ENCODE results near the gene UNC5B.

The UNC5B gene

DNA sequence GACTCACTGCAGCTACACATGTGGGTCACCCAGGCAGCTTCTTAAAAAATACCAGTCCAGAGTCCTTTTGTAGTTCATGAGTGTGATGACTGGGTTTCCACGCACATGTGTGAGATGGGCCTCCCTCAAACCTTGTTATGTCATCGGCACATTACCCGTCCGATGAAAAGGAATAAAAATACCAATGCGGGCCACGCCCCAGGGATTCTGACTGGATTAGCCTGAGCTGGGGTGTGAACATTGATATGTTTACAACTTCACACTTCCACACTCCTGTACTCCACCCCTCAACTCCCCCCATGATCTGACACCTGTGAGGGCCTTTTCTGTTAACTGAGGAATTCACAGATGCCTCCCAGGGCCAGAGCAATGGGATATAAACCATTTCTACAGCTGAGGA lies 112.9 kb downstream of the UNC5B start:
- no peak for DNase-seq (ENCODE audit: insufficient read length, low spot score)
- TF ChIP-seq TAF1 (IDR thresholded peaks at IDR 0.05; ENCODE audit: low read depth, low read length) (no peak), POLR2A (IDR thresholded peaks at IDR 0.05; ENCODE audit: low read depth, low read length) (no peak), POU2F2 (IDR thresholded peaks at IDR 0.05; ENCODE audit: low read depth, low read length) (no peak), POLR2AphosphoS5 (IDR thresholded peaks at IDR 0.05; ENCODE audit: low read depth, low read length) (no peak), SPI1 (IDR thresholded peaks at IDR 0.05; ENCODE audit: low read depth, low read length) (no peak), PAX5 (IDR thresholded peaks at IDR 0.05; ENCODE audit: insufficient read depth, low read length, severe bottlenecking) (no peak)
- no peak for FAIRE-seq

DNA sequence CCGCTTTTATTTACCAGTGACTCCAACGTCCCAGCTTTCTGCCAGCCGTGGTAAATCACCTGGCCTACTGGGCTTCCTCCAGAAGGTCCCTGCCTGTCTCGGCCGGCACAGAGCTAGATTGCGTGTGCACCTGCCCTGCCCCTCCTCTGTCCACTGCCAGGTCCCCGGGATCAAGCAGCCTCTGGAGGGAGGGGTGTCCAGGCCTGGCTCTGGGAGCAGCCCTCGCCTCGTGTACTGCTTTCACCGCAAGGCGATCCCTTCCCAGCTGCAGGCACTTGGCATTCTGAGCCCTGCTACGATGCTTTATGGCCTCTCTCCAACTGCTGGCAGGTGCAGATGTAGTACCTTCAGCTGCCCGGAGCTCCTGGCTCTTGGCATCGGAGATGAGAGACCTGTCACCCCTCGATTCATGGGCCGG lies 114.1 kb downstream of the UNC5B start:
- TF ChIP-seq POU2F2 (IDR thresholded peaks at IDR 0.05; ENCODE audit: low read depth, low read length) (no peak), TAF1 (IDR thresholded peaks at IDR 0.05; ENCODE audit: low read depth, low read length) (no peak), POLR2AphosphoS5 (IDR thresholded peaks at IDR 0.05; ENCODE audit: low read depth, low read length) (no peak)
- DNase-seq (ENCODE audit: insufficient read length, low spot score) (no peak), FAIRE-seq (no peak)

DNA sequence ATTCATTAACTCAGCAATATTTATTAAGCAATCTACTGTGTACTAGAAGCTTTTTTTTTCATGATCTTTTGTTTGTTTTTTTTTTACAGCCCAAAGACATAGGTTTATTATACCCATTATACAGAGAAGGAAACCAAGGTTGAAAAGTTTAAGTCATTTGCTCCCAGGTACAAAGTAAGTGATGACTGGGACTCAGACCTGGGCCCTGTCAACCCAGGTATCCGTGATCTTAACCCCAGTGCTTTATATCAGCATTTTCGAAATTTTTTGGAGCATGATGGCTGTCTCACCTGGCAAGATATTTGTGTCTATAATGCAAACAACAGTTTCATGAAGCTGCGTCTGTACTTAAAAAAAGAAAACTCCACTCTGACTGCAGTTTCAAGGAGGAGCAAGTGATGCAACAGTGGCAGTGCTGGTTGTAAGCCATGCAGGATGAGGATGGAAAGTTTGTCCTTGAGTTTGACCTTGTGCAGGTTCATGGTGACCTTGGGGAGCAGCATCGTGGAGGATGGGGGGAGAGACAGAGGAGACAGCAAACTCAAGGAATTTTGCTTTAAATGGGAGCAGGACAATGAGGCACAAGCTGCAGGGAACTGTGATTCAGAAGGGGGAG lies 118.5 kb downstream of the UNC5B start:
- DNase-seq (ENCODE audit: insufficient read length, low spot score) = no peak
- TF ChIP-seq POLR2A (IDR thresholded peaks at IDR 0.05; ENCODE audit: low read depth, low read length) (no peak), POU2F2 (IDR thresholded peaks at IDR 0.05; ENCODE audit: low read depth, low read length) (no peak), POLR2AphosphoS5 (IDR thresholded peaks at IDR 0.05; ENCODE audit: low read depth, low read length) (no peak), PAX5 (IDR thresholded peaks at IDR 0.05; ENCODE audit: insufficient read depth, low read length, severe bottlenecking) (no peak), SPI1 (IDR thresholded peaks at IDR 0.05; ENCODE audit: low read depth, low read length) (no peak)
- peak; percentile 57 for FAIRE-seq

DNA sequence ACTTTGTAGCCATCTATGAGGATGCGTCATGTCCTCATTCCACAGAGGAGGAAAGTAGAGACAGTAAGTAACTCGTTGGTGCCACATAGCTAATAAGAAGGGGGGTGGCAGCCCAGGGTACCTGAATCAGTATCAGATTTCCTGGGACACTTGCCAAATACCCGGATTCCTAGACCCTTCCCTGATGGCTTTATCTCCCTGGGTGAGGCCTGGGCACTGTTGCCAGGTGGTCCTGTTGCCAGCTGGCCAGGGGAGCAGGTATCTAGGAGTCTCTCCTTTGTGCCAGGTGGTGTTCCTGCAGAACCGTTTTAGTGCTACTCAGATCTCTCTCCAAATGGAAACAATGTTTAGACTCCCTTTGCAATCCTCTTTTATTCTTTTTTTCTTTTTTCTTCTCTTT lies 119.4 kb downstream of the UNC5B start:
- TF ChIP-seq PAX5 (IDR thresholded peaks at IDR 0.05; ENCODE audit: insufficient read depth, low read length, severe bottlenecking) = no peak
- no peak for TF ChIP-seq POU2F2 (IDR thresholded peaks at IDR 0.05; ENCODE audit: low read depth, low read length)
- no peak for TF ChIP-seq SPI1 (IDR thresholded peaks at IDR 0.05; ENCODE audit: low read depth, low read length)
- TF ChIP-seq POLR2A (IDR thresholded peaks at IDR 0.05; ENCODE audit: low read depth, low read length) = no peak
- no peak for TF ChIP-seq POLR2AphosphoS5 (IDR thresholded peaks at IDR 0.05; ENCODE audit: low read depth, low read length)
- no peak for TF ChIP-seq TAF1 (IDR thresholded peaks at IDR 0.05; ENCODE audit: low read depth, low read length)
- DNase-seq (ENCODE audit: insufficient read length, low spot score) (no peak), FAIRE-seq (no peak)

DNA sequence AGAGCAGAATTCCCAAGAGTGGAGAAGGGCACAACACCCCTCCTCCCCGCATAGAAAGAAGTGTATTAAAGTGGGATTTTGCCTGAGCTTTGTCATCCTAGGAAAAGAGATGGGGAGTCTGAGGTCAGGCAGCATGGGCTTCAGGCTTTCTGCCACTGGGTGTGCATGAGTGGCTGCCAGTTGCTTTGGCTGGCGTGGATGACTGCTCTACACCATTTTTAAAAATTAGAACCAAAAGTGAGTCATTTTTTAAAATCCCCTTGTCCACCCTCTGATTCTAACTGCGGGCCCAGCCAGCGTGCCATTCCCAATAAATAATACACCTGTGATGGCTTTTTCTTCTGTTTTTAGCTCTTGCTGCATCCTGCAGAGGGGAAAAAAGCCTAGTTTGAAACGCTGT lies 120.1 kb downstream of the UNC5B start:
- DNase-seq (ENCODE audit: insufficient read length, low spot score) (no peak), FAIRE-seq (no peak)
- TF ChIP-seq POU2F2 (IDR thresholded peaks at IDR 0.05; ENCODE audit: low read depth, low read length) (no peak), POLR2A (IDR thresholded peaks at IDR 0.05; ENCODE audit: low read depth, low read length) (no peak), SPI1 (IDR thresholded peaks at IDR 0.05; ENCODE audit: low read depth, low read length) (no peak), POLR2AphosphoS5 (IDR thresholded peaks at IDR 0.05; ENCODE audit: low read depth, low read length) (no peak), TAF1 (IDR thresholded peaks at IDR 0.05; ENCODE audit: low read depth, low read length) (no peak), PAX5 (IDR thresholded peaks at IDR 0.05; ENCODE audit: insufficient read depth, low read length, severe bottlenecking) (no peak)

DNA sequence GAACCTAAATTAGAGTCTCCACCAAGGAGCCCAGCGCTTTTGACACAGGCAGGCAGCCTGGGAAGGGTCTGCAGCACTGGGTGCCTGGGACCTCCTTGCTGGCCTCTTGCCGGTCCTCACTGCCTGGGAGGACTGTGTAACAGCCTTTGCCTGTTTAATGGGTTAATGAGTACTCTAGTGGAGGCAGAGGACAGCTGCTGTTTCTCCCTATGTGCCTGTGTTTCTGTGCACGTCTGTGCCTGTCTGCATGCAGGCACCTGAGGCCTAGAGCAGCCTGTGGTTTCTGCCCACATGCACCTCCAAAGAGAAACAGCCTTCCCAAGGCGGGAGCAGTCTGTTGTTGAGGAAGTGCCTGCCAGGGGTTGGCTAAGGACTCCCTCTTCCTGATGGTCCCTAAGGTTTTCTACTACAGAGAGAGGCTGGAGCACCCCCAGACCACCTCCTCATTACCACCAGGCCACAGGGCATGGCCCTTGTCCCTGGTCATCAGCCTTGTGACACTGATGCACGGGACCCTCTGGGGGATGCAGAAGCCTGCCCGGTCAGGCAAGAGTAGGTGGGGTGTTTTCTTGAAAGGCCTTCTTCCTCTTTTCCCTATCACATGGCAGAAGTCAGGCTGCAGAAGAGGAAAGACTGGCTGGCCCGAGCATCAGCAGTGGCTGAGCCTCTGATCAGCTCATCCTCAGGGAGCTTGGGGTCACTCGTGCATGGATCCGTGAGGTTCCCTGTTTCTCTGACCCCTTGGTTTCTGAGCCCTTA lies 120.9 kb downstream of the UNC5B start:
- DNase-seq (ENCODE audit: insufficient read length, low spot score) = no peak
- FAIRE-seq = peak; percentile 52
- TF ChIP-seq PAX5 (IDR thresholded peaks at IDR 0.05; ENCODE audit: insufficient read depth, low read length, severe bottlenecking) (no peak), SPI1 (IDR thresholded peaks at IDR 0.05; ENCODE audit: low read depth, low read length) (peak; percentile 43; the same call in 1 of the 2 replicates)

DNA sequence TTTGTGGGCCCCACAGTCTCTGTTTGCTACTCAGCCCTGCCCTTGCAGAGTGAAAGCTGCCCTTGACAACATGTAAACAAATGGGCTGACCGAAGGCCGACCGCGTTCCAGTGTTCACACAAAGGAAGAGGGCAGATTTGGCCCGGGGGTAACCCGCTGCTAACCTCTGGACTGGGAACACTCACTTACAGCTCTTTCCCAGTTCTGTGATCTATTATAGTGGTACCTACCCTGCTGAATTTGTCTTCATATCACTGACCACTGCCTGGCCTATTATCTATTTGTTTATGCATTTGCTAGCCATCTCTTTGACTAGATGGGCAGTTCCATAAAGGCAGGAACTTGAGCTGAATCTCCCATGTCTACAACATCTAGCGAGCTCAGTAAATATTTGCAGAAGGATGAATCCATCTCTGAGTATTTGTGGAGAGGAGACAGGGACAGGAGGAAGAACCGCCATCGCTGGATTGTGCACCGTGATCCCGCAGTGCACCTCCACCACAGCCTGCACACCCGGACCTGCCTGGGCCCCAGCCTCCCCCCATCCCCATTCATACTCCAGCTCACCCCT lies 121.9 kb downstream of the UNC5B start:
- TF ChIP-seq POU2F2 (IDR thresholded peaks at IDR 0.05; ENCODE audit: low read depth, low read length) (no peak), SPI1 (IDR thresholded peaks at IDR 0.05; ENCODE audit: low read depth, low read length) (no peak)
- DNase-seq (ENCODE audit: insufficient read length, low spot score) (no peak), FAIRE-seq (no peak)

DNA sequence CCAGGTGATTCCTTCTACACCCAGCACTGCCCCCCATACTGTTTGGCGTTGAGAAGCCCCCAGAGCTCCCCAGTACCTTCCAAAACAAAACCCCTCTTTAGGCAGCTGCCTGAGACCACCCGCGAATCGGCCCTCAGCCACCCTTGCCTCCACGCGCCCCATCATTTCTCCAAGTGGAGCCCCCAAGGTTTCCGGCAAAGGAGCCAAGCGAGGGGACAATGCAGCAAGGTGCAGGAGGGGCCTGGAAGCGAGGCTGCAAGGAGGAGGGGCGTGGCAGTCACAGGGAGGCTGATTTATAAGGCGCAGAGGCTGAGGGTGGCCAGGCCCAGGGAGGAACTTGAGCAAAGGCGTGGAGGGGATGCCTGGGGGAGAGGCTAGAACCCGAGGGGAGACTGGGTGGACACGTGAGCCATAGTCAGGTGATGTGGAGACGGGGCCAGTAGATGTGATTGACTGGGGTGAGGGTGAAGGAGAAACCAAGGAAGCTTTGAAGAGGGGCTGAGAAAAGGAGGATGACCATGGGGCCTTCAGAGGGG lies 122.9 kb downstream of the UNC5B start:
- TF ChIP-seq SPI1 (IDR thresholded peaks at IDR 0.05; ENCODE audit: low read depth, low read length) (no peak), POU2F2 (IDR thresholded peaks at IDR 0.05; ENCODE audit: low read depth, low read length) (no peak), POLR2AphosphoS5 (IDR thresholded peaks at IDR 0.05; ENCODE audit: low read depth, low read length) (no peak), TAF1 (IDR thresholded peaks at IDR 0.05; ENCODE audit: low read depth, low read length) (no peak), POLR2A (IDR thresholded peaks at IDR 0.05; ENCODE audit: low read depth, low read length) (no peak), PAX5 (IDR thresholded peaks at IDR 0.05; ENCODE audit: insufficient read depth, low read length, severe bottlenecking) (no peak)

DNA sequence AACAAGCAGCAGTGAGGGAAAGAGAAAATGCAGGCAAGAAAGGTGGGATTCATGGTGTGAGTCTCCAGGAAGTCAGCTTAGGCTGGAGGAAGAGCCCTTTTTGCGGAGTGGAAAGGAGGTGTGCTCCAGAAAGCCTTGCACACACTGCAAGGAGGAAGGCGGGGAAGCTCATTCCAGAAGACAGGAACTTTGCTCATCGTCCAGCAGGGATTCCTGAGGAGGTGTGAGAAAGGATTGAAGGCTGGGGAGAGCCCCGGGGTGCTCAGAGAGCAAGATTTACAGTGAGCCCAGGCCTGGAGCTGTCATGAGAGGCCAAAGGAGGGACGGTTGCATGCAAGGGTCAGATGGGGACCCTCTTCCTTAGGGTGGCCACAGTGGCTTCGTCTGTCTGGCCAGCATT lies 124.3 kb downstream of the UNC5B start:
- FAIRE-seq (no peak), DNase-seq (ENCODE audit: insufficient read length, low spot score) (no peak)

More for the DNA sequence above, 122.9 kb downstream of the UNC5B start:
- no peak for FAIRE-seq
- DNase-seq (ENCODE audit: insufficient read length, low spot score) = no peak

More for the DNA sequence above, 124.3 kb downstream of the UNC5B start:
- no peak for TF ChIP-seq POLR2A (IDR thresholded peaks at IDR 0.05; ENCODE audit: low read depth, low read length)
- no peak for TF ChIP-seq TAF1 (IDR thresholded peaks at IDR 0.05; ENCODE audit: low read depth, low read length)
- no peak for TF ChIP-seq POLR2AphosphoS5 (IDR thresholded peaks at IDR 0.05; ENCODE audit: low read depth, low read length)
- no peak for TF ChIP-seq SPI1 (IDR thresholded peaks at IDR 0.05; ENCODE audit: low read depth, low read length)
- no peak for TF ChIP-seq PAX5 (IDR thresholded peaks at IDR 0.05; ENCODE audit: insufficient read depth, low read length, severe bottlenecking)
- no peak for TF ChIP-seq POU2F2 (IDR thresholded peaks at IDR 0.05; ENCODE audit: low read depth, low read length)
